Measurements from ENCODE around the gene PLEKHJ1.
A peak's percentile ranks its signal among the peaks of the same experiment; 100 is the strongest.

Gene PLEKHJ1

DNA sequence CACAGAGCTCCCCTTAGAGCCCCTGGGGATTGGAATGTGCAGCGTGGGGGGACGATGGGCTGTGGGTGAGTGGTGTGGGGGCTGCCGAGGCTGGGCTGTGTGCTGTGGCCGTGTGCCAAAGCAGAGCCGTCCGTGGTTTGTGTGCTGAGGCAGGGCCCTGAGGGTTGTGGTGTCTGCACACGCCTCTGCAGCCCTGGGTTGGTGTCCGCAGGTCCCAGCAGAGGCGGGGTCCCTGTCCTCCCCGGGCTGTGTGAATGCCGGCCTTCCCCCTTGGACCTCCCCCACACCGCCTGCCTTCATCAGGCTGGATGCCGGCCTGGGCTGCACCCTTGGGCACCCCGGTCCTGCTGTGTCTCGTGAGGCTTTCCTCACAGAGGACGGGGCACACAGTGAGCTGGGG is 46.2 kb downstream of the PLEKHJ1 start:
- DNase-seq (ENCODE audit: low read depth): no peak
- no peak overlapping the region for H3K4me3 ChIP-seq (ENCODE audit: low read depth, low read length)

DNA sequence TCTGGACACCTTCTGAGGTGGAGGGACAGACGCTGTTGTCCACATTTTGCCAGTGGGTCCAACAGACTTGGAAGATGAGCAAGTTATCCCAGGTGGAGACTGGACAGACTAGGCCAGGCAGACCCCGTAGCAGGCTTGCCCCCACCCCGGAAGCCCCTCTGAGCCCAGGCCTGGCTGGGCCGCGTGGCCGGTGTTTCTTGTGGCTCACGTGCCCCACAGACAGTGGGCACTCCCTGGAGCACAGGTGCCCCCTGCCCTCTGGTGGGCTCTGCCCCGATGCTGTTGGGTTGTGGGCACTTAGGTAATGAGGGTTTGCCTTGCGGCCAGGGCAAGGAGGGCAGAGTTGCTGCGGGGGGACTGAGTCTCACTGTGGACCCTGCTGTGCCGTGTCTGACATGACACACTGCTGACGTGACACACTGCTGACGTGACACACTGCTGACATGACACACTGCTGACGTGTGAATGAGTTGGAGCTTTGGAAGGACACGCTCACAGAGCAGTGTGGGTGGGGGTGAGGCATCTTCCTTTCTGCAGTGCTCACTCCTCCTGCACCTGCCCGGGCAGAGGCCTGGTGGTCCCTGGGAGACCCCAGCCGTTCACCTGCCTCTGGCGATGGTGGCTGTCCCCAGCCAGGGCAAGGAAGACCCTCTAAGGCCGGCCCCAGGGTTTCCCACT is 47.3 kb downstream of the PLEKHJ1 start:
- H3K4me3 ChIP-seq (ENCODE audit: low read depth, low read length): no peak overlapping the region
- no peak for DNase-seq (ENCODE audit: low read depth)

DNA sequence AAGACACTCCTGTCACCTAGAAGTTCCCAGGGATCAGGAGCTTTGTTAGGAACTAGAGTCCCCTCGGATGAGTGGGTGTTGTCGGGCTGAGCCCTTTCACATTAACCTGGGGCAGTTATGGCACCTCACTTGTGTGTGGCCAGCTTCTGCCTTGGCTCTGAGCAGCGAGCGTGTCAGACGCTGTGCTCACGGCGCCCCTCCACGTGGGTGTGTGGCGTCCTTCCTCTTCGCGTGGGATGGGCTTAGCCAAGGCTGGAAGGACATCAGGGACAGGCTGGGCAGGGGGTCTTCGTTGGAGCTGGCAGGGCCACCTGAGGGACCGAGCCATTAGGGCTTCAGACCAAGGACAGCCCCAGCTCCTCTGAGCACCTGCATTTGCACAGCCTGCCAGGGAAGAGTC is 49.0 kb downstream of the PLEKHJ1 start:
- DNase-seq (ENCODE audit: low read depth): no peak
- H3K4me3 ChIP-seq (ENCODE audit: low read depth, low read length): no peak overlapping the region

DNA sequence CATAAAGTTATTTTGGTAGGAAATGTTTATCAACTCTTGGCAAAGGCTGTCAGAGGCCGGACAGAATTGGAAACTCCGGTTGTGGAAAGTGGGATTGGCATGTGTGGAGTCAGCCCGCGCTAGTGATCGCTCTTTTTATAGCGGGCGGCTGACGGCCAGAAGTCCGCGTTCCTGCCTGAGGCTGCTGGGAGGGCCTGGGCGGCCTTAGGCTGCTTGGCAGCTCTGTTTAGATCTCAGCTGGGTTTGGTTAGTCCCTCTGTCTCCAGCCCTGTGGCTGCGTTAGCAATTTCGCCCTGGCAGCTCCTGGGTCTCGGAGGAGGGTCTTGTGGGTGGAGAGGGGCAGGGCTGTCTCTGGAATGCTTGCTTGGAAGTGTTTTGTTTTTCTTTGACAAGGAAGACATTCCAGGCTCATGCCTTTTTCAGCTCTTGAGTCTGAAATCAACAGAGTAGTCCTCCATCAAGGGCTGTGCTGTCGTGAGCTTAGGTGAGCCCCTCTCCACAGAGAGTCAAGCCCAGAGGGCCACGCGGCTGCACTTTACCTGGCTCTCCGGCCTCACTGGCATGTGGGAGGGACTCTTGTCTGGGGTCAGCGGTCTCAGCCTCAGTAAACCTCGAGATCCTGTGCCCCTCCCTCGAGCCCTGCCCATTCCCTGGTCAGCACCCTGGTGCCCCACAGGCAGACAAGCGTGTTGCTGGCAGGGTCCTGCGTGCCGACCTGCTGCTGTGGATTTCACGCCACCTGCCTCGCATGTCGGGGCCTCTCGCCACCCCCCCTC is 49.9 kb downstream of the PLEKHJ1 start:
- DNase-seq (ENCODE audit: low read depth): peak; percentile 76
- H3K4me3 ChIP-seq (ENCODE audit: low read depth, low read length): no peak overlapping the region

DNA sequence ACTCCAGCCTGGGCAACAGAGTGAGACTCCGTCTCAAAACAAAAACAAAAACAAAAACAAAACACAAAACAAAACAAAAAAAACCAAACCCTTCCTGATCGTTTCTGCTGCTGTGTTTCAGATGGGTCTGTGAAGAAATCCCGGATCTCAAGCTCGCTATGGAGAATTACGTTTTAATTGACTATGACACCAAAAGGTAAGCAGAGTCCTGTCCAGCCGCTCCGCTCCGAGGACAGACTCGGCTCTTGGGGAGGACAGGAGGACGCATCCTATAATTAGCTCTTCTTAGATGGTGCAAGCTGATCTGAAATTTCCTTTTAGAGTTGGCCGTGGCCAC is 50.4 kb downstream of the PLEKHJ1 start:
- DNase-seq (ENCODE audit: low read depth): no peak
- H3K4me3 ChIP-seq (ENCODE audit: low read depth, low read length): no peak overlapping the region

DNA sequence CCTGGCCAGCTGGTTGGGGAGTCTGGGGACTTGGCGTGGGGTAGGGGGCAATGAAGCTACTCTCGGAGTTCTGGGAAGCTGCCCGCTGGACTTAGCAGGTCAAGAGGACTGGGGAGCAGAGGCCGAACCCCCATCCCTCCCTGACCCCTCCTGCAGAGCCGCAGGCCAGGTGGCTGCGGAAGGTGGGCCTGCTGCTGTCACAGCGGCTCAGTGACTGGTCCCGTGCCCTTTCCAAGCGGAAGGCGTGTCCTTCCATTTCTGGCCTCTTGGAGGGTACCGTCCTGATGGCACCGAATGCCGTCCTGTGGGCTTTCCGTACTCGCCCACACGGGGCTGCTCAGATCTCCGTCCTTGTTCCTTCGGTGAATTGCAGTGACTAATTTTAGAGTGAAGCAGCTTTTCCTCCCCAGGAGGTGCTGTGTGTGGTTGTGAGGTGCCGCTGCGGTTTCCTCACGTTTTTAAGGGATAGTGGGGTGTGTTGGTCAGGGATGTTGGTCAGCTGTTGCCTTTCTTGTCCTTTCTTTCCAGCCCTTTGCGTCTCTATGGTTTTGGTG is 51.6 kb downstream of the PLEKHJ1 start:
- no peak for DNase-seq (ENCODE audit: low read depth)

More for the DNA sequence above, 51.6 kb downstream of the PLEKHJ1 start:
- H3K4me3 ChIP-seq (ENCODE audit: low read depth, low read length): no peak overlapping the region
